AML-193 (cell line): ENCODE measurements around the gene CD6.

Source experiments
- DNase-seq, 2 experiments: peaks; one replicate each; lab custom pipeline; 2025; lab: John Stamatoyannopoulos, UW

Gene CD6

GRCh38 chr11:60934790-60935605, 36.5 kb upstream of the CD6 start:
- no peak for DNase-seq

- no peak for DNase-seq
Measured at GRCh38 chr11:60935676-60936442, 35.6 kb upstream of the CD6 start.

GRCh38 chr11:60936467-60937143, 34.9 kb upstream of the CD6 start:
- DNase-seq: no peak

- no peak for DNase-seq
Measured at GRCh38 chr11:60937144-60937527, 34.3 kb upstream of the CD6 start.

- DNase-seq: no peak
Measured at GRCh38 chr11:60937811-60938210, 33.7 kb upstream of the CD6 start.

GRCh38 chr11:60938500-60938899, 33.0 kb upstream of the CD6 start:
- DNase-seq: no peak

GRCh38 chr11:60939301-60939700, 32.2 kb upstream of the CD6 start:
- DNase-seq: no peak

GRCh38 chr11:60939855-60940254, 31.6 kb upstream of the CD6 start:
- DNase-seq: no peak

GRCh38 chr11:60941371-60942119, 29.9 kb upstream of the CD6 start:
- DNase-seq: no peak

GRCh38 chr11:60942219-60942618, 29.3 kb upstream of the CD6 start:
- no peak for DNase-seq

GRCh38 chr11:60942970-60943565, 28.4 kb upstream of the CD6 start:
- DNase-seq: no peak

- no peak for DNase-seq
Measured at GRCh38 chr11:60944490-60945294, 26.8 kb upstream of the CD6 start.

GRCh38 chr11:60945295-60945667, 26.2 kb upstream of the CD6 start:
- no peak for DNase-seq

GRCh38 chr11:60946601-60947264, 24.7 kb upstream of the CD6 start:
- DNase-seq: no peak

GRCh38 chr11:60947700-60948099, 23.8 kb upstream of the CD6 start:
- no peak for DNase-seq

GRCh38 chr11:60948250-60948649, 23.2 kb upstream of the CD6 start:
- DNase-seq: no peak

- no peak for DNase-seq
Measured at GRCh38 chr11:60950024-60950423, 21.5 kb upstream of the CD6 start.

- DNase-seq: no peak
Measured at GRCh38 chr11:60950933-60951605, 20.4 kb upstream of the CD6 start.

- DNase-seq: no peak
Measured at GRCh38 chr11:60951606-60951903, 19.9 kb upstream of the CD6 start.
